ENCODE results near the gene PPEF1.

- TF ChIP-seq POLR2AphosphoS5 (IDR thresholded peaks at IDR 0.05): no peak
- TF ChIP-seq, protein P1, sequence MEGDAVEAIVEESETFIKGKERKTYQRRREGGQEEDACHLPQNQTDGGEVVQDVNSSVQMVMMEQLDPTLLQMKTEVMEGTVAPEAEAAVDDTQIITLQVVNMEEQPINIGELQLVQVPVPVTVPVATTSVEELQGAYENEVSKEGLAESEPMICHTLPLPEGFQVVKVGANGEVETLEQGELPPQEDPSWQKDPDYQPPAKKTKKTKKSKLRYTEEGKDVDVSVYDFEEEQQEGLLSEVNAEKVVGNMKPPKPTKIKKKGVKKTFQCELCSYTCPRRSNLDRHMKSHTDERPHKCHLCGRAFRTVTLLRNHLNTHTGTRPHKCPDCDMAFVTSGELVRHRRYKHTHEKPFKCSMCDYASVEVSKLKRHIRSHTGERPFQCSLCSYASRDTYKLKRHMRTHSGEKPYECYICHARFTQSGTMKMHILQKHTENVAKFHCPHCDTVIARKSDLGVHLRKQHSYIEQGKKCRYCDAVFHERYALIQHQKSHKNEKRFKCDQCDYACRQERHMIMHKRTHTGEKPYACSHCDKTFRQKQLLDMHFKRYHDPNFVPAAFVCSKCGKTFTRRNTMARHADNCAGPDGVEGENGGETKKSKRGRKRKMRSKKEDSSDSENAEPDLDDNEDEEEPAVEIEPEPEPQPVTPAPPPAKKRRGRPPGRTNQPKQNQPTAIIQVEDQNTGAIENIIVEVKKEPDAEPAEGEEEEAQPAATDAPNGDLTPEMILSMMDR (IDR thresholded peaks at IDR 0.05): no peak
Measured at GRCh38 chrX:18810416-18810815, 103.0 kb downstream of the PPEF1 start.

Data from gastroesophageal sphincter (tissue), 3 donors.